ENCODE measurements around the gene ANKK1. TPM values are rescaled to one million over a fixed set of nuclear protein-coding genes. Genes with fewer than 3 reads are reported as not detected.

The ANKK1 gene
- total RNA-seq, 1 donor from 2014 or later, result 0.17 TPM

- no peak overlapping the region for H3K4me3 ChIP-seq (ENCODE audit: low read depth, low read length)
- no peak for TF ChIP-seq CTCF (conservative IDR thresholded peaks at IDR 0.05; ENCODE audit: low read depth, low read length)
- no peak for DNase-seq (ENCODE audit: low read depth)
Measured at GRCh38 chr11:113408206-113408605, 20.6 kb downstream of the ANKK1 start.

GRCh38 chr11:113408887-113409286, 21.3 kb downstream of the ANKK1 start:
- DNase-seq (ENCODE audit: low read depth), result no peak
- no peak overlapping the region for H3K4me3 ChIP-seq (ENCODE audit: low read depth, low read length)
- TF ChIP-seq CTCF (conservative IDR thresholded peaks at IDR 0.05; ENCODE audit: low read depth, low read length), result no peak

- TF ChIP-seq CTCF (conservative IDR thresholded peaks at IDR 0.05; ENCODE audit: low read depth, low read length), result no peak
- DNase-seq (ENCODE audit: low read depth), result no peak
- H3K4me3 ChIP-seq (ENCODE audit: low read depth, low read length), result no peak overlapping the region
Measured at GRCh38 chr11:113409526-113409925, 21.9 kb downstream of the ANKK1 start.

GRCh38 chr11:113410414-113411135, 23.0 kb downstream of the ANKK1 start:
- no peak for DNase-seq (ENCODE audit: low read depth)
- H3K4me3 ChIP-seq (ENCODE audit: low read depth, low read length), result no peak overlapping the region
- TF ChIP-seq CTCF (conservative IDR thresholded peaks at IDR 0.05; ENCODE audit: low read depth, low read length), result no peak

GRCh38 chr11:113411536-113411935, 24.0 kb downstream of the ANKK1 start:
- H3K4me3 ChIP-seq (ENCODE audit: low read depth, low read length), result no peak overlapping the region
- TF ChIP-seq CTCF (conservative IDR thresholded peaks at IDR 0.05; ENCODE audit: low read depth, low read length), result no peak
- DNase-seq (ENCODE audit: low read depth), result no peak

GRCh38 chr11:113412675-113413074, 25.1 kb downstream of the ANKK1 start:
- H3K4me3 ChIP-seq (ENCODE audit: low read depth, low read length), result no peak overlapping the region

More at GRCh38 chr11:113412675-113413074, 25.1 kb downstream of the ANKK1 start:
- no peak for DNase-seq (ENCODE audit: low read depth)
- TF ChIP-seq CTCF (conservative IDR thresholded peaks at IDR 0.05; ENCODE audit: low read depth, low read length), result no peak

All from epithelial cell of proximal tubule (primary cell).